Measurements from ENCODE around the gene TCF4. TPM values are rescaled to one million over a fixed set of nuclear protein-coding genes. Genes with fewer than 3 reads are reported as not detected.

TCF4 gene
- total RNA-seq, 1 donor from 2014 or later = 56.8 TPM

GRCh38 chr18:55346387-55346786, 241.6 kb downstream of the TCF4 start:
- H3K4me3 Mint-ChIP-seq (ENCODE audit: low read depth) = no peak overlapping the region

GRCh38 chr18:55345103-55345950, 242.7 kb downstream of the TCF4 start:
- no peak for DNase-seq (ENCODE audit: low spot score, unreplicated experiment)
- no peak for TF ChIP-seq CTCF (IDR thresholded peaks at IDR 0.05; ENCODE audit: unreplicated experiment)
- Mint-ChIP-seq H3K27ac (no peak overlapping the region), H3K9me3 (ENCODE audit: low read depth) (no peaks in the 10 kb centered on the region), H3K27me3 (peaks cover 12% of the 10 kb centered on the region), H3K36me3 (ENCODE audit: insufficient read depth) (peaks cover 1% of the 10 kb centered on the region), H3K4me3 (ENCODE audit: low read depth) (no peak overlapping the region), H3K4me1 (ENCODE audit: low read depth) (peaks cover 7% of the 10 kb centered on the region)

More at GRCh38 chr18:55346387-55346786, 241.6 kb downstream of the TCF4 start:
- H3K36me3 Mint-ChIP-seq (ENCODE audit: insufficient read depth) = peaks cover 1% of the 10 kb centered on the region
- TF ChIP-seq CTCF (IDR thresholded peaks at IDR 0.05; ENCODE audit: unreplicated experiment) = no peak
- no peak overlapping the region for H3K27ac Mint-ChIP-seq
- H3K27me3 Mint-ChIP-seq = peaks cover 7% of the 10 kb centered on the region
- no peak for DNase-seq (ENCODE audit: low spot score, unreplicated experiment)
- no peaks in the 10 kb centered on the region for H3K9me3 Mint-ChIP-seq (ENCODE audit: low read depth)
- peaks cover 17% of the 10 kb centered on the region for H3K4me1 Mint-ChIP-seq (ENCODE audit: low read depth)

- H3K9me3 Mint-ChIP-seq (ENCODE audit: low read depth) = no peaks in the 10 kb centered on the region
- H3K36me3 Mint-ChIP-seq (ENCODE audit: insufficient read depth) = no peaks in the 10 kb centered on the region
- no peak overlapping the region for H3K27ac Mint-ChIP-seq
- H3K4me1 Mint-ChIP-seq (ENCODE audit: low read depth) = no peaks in the 10 kb centered on the region
- peaks cover 23% of the 10 kb centered on the region for H3K27me3 Mint-ChIP-seq
- H3K4me3 Mint-ChIP-seq (ENCODE audit: low read depth) = no peak overlapping the region
- DNase-seq (ENCODE audit: low spot score, unreplicated experiment) = no peak
- peak; percentile 64 for TF ChIP-seq CTCF (IDR thresholded peaks at IDR 0.05; ENCODE audit: unreplicated experiment)
Observed at GRCh38 chr18:55343396-55344073, 244.5 kb downstream of the TCF4 start.

GRCh38 chr18:55340998-55341397, 247.0 kb downstream of the TCF4 start:
- no peak overlapping the region for H3K4me3 Mint-ChIP-seq (ENCODE audit: low read depth)
- TF ChIP-seq CTCF (IDR thresholded peaks at IDR 0.05; ENCODE audit: unreplicated experiment) = no peak
- no peaks in the 10 kb centered on the region for H3K36me3 Mint-ChIP-seq (ENCODE audit: insufficient read depth)
- no peak overlapping the region for H3K27ac Mint-ChIP-seq
- peaks cover 39% of the 10 kb centered on the region for H3K27me3 Mint-ChIP-seq
- peaks cover 3% of the 10 kb centered on the region for H3K4me1 Mint-ChIP-seq (ENCODE audit: low read depth)
- H3K9me3 Mint-ChIP-seq (ENCODE audit: low read depth) = no peaks in the 10 kb centered on the region
- DNase-seq (ENCODE audit: low spot score, unreplicated experiment) = no peak

GRCh38 chr18:55339990-55340389, 248.0 kb downstream of the TCF4 start:
- DNase-seq (ENCODE audit: low spot score, unreplicated experiment) = no peak
- H3K27ac Mint-ChIP-seq = no peak overlapping the region
- no peak for TF ChIP-seq CTCF (IDR thresholded peaks at IDR 0.05; ENCODE audit: unreplicated experiment)
- no peaks in the 10 kb centered on the region for H3K36me3 Mint-ChIP-seq (ENCODE audit: insufficient read depth)
- H3K9me3 Mint-ChIP-seq (ENCODE audit: low read depth) = no peaks in the 10 kb centered on the region
- peaks cover 43% of the 10 kb centered on the region for H3K27me3 Mint-ChIP-seq
- H3K4me1 Mint-ChIP-seq (ENCODE audit: low read depth) = peaks cover 3% of the 10 kb centered on the region
- H3K4me3 Mint-ChIP-seq (ENCODE audit: low read depth) = no peak overlapping the region
